GM18870 (cell line): ENCODE data around the gene PDE4B.

Experiments used
- ATAC-seq: cut with Tn5 transposase; IDR thresholded peaks from one replicate; pipeline ENCODE4 v1.9.1; 2021; ENCODE audit warnings: moderate library complexity; ENCODE audit not compliant: unreplicated experiment

Gene PDE4B

GRCh38 chr1:66327588-66327987 lies 534.9 kb downstream of the PDE4B start:
- no peak for ATAC-seq

- ATAC-seq = no peak
These were observed 536.2 kb downstream of the PDE4B start for GRCh38 chr1:66328896-66329295.

GRCh38 chr1:66330722-66331141 lies 538.0 kb downstream of the PDE4B start:
- no peak for ATAC-seq

- ATAC-seq = no peak
These were observed 539.2 kb downstream of the PDE4B start for GRCh38 chr1:66331658-66332547.

GRCh38 chr1:66332548-66332901 lies 539.8 kb downstream of the PDE4B start:
- ATAC-seq = no peak

GRCh38 chr1:66333466-66334199 lies 540.9 kb downstream of the PDE4B start:
- ATAC-seq = no peak

- ATAC-seq = no peak
These were observed 541.6 kb downstream of the PDE4B start for GRCh38 chr1:66334318-66334717.

- no peak for ATAC-seq
These were observed 542.4 kb downstream of the PDE4B start for GRCh38 chr1:66335125-66335524.

GRCh38 chr1:66335859-66336640 lies 543.4 kb downstream of the PDE4B start:
- peak; percentile 87 for ATAC-seq

GRCh38 chr1:66336641-66336990 lies 543.9 kb downstream of the PDE4B start:
- ATAC-seq = no peak

GRCh38 chr1:66337249-66337648 lies 544.6 kb downstream of the PDE4B start:
- ATAC-seq = no peak

- no peak for ATAC-seq
These were observed 547.2 kb downstream of the PDE4B start for GRCh38 chr1:66339944-66340343.

- ATAC-seq = no peak
These were observed 548.9 kb downstream of the PDE4B start for GRCh38 chr1:66341446-66342089.

GRCh38 chr1:66342707-66343106 lies 550.0 kb downstream of the PDE4B start:
- no peak for ATAC-seq

- ATAC-seq = no peak
These were observed 551.1 kb downstream of the PDE4B start for GRCh38 chr1:66343569-66344325.

- ATAC-seq = no peak
These were observed 553.5 kb downstream of the PDE4B start for GRCh38 chr1:66346057-66346795.

- ATAC-seq = no peak
These were observed 554.2 kb downstream of the PDE4B start for GRCh38 chr1:66346873-66347272.

GRCh38 chr1:66348776-66349175 lies 556.1 kb downstream of the PDE4B start:
- no peak for ATAC-seq

GRCh38 chr1:66349242-66349641 lies 556.5 kb downstream of the PDE4B start:
- ATAC-seq = no peak
